Tongue (tissue), 2 donors: Measurements from ENCODE around the gene MOV10. TPM values are rescaled to one million over a fixed set of nuclear protein-coding genes. Genes with fewer than 3 reads are reported as not detected.
"Not testable (repeated sequence)": the region's sequence is repeated elsewhere in the genome, so short reads cannot be mapped to it uniquely, and the experiment has no call there.

Source experiments
- DNase-seq: peaks from one replicate; pipeline ENCODE4 v3.0.0-alpha.2; 2015
- total RNA-seq: library from RNA; depleted of rRNA; stranded (reverse); fragments of >200 nt; gene quantifications from one replicate; pipeline ENCODE4 v1.2.3, GENCODE V29; 2014

The MOV10 gene, protein sequence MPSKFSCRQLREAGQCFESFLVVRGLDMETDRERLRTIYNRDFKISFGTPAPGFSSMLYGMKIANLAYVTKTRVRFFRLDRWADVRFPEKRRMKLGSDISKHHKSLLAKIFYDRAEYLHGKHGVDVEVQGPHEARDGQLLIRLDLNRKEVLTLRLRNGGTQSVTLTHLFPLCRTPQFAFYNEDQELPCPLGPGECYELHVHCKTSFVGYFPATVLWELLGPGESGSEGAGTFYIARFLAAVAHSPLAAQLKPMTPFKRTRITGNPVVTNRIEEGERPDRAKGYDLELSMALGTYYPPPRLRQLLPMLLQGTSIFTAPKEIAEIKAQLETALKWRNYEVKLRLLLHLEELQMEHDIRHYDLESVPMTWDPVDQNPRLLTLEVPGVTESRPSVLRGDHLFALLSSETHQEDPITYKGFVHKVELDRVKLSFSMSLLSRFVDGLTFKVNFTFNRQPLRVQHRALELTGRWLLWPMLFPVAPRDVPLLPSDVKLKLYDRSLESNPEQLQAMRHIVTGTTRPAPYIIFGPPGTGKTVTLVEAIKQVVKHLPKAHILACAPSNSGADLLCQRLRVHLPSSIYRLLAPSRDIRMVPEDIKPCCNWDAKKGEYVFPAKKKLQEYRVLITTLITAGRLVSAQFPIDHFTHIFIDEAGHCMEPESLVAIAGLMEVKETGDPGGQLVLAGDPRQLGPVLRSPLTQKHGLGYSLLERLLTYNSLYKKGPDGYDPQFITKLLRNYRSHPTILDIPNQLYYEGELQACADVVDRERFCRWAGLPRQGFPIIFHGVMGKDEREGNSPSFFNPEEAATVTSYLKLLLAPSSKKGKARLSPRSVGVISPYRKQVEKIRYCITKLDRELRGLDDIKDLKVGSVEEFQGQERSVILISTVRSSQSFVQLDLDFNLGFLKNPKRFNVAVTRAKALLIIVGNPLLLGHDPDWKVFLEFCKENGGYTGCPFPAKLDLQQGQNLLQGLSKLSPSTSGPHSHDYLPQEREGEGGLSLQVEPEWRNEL
- total RNA-seq = 27.5 TPM

DNA sequence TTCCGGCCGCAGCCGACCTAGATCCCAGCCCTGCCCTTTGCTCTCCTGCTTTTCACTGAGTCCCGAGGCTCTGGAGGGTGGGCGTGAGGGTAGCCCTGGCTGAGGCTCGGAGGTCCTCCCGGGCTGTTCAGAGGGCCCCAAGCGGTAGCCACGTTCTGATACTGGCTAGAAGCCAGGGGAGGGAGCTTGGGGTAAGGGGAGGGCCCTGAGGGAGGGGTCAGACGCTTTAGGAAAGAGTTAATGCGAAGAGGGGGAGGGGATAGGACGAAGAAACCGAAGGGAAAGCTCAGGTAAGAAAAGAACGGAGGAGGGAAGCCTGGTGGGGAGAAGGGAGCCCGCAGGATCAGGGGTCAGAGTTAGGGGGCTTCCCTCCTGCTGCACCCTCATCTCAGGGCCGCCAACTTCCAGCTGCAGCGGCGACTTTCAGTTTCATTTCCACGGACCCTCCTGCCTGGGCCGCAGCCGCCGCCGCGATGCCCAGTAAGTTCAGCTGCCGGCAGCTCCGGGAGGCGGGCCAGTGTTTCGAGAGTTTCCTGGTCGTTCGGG lies at the start of gene MOV10:
Gene MOV10, plus strand, starts transcription at position 220 of the 546 bp plus-strand sequence. Its CDS starts 254 bp downstream, at position 474.
- DNase-seq = peak; percentile 86

DNA sequence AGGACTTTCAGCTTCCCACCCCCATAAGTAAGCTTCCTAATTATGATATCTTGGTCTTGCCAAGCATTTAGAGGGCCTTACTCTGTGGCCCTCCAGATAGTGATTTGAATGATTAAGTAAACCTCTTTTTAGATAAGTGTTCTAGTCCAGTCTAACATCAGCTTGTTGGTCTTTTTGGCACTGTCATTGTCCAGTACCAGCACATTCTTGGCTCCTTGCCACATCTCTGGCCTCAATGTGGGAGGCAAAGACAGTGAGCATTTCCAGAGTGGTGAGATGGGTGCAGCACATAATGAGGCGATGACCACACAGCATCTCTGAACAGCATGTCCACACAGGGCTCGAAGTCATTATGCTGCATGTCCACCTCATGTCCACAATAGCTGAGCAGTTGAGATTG lies 48.8 kb upstream of the MOV10 start:
- DNase-seq = no peak

DNA sequence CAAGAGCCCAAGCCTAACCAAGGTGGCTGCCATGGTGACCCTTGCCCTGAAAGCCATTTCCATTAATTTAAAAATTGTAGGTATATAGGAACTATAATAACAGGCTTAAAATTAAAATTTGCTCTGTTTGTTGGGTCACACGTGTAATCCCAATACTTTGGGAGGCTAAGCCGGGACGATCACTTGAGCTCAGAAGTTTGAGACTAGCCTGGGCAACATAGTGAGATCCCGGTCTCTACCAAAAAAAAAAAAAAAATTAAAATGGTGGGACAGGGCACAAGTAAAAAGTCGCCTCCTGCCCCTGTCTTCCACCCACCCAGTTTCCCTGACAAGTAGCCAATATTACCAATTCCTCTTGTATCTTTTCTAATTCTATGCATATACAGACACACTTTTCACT lies 48.3 kb upstream of the MOV10 start:
- DNase-seq = no peak

DNA sequence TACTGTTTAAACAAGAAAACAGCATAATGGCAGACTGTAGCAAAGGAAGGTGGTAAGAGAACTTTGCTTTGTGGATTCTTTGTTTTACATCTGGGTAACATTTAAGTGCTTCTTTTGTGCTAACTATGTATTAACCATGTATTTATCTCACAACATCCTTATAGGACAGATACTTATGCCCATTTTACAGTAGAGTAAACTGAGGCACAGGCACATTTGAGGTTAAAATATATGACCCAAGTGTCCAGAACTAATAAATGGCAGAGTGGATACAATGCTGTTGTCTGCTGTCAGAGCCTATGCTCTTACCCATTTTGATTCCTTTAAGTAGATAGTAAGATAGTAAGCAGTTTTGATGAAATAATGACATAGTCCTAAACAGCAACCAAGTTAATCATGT lies 47.6 kb upstream of the MOV10 start:
- DNase-seq = no peak

DNA sequence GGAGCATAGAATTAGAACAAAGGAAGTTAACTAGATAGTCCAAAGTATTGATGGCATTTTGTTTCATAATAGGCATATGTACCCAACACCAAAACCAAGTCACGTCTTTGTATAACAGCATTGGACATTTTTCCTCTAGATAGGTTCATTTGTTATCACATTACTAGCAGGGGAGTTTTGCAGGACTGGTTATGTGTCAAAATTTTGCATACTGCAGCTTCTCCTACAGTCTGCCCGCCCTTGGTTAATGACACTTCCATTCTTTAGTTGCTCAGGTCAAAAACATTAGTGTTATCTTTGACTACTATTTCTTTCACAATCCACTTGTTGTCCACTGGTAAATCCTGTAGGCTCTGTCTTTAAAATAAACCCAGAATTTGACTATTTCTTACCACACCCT lies 45.9 kb upstream of the MOV10 start:
- DNase-seq = no peak

DNA sequence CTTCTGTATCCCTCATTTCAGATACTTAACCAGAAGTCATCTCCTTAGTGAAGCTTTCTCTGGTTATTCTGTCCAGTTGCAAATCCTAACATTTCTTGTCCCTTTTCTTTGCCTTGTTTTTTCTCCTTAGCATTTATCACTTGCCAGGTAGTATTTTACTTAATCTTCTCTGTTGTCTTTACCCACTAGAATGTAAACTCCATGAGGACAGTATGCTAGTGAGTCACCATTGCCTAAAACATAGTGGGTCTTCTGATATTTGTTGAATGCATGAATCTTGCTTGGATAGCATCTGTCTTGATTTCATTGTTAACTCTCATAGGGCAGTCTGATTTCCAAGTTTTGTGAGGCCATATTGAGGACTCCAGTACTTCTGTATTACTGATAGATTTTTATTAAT lies 45.2 kb upstream of the MOV10 start:
- DNase-seq = no peak

DNA sequence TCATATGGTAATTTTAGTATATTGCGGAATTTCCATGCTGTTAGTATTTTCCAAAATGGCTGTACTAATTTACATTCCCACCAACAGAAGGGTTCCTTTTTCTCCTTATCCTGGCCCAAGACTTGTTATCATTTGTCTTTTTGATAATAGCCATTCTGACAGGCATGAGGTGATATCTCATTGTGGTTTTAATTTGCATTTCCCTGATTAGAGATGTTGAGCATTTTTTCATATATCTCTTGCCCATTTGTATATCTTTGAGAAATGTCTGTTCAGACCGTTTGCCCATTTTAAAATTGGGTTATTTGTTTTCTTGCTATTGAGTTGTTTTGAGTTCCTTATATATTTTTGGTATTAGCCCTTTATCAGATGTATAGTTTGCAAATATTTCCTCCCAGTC lies 40.8 kb upstream of the MOV10 start:
- DNase-seq = no peak

DNA sequence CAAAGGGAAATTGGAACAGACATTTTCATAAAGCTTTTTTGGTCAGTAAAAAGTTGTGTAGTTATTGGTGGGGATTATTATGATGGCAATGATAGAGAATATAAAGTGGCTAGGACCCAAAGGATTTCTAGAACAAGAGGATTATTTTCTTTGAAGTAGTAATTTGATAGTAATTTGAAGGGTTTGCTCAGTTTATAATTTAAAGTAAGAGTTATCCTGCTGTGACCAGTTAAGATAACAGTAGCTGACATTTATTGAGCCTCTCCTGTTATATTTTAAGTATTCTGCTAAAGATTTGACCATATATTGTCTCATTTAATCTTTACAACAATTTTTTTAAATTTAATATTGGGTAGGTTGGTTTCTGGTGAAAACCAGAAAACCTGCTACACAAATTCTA lies 40.1 kb upstream of the MOV10 start:
- no peak for DNase-seq

DNA sequence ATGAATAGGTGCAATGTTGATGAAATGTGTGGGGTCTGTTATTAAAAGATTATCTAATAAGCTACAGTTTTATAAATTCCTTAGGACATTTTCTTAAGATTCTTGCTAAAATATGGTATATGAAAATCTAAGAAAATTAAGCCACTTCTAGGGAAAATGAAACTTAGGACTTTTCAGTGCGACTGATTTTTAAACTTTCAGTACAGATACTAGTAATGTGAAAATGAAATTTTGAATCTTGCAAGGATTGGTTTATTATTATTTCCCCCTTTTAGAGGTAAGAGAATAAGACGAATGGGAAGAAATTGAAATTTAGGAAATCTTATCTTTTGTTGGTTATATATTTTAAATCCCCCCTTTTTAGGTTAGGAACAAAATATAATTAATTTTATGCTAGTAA lies 38.4 kb upstream of the MOV10 start:
- DNase-seq = no peak

DNA sequence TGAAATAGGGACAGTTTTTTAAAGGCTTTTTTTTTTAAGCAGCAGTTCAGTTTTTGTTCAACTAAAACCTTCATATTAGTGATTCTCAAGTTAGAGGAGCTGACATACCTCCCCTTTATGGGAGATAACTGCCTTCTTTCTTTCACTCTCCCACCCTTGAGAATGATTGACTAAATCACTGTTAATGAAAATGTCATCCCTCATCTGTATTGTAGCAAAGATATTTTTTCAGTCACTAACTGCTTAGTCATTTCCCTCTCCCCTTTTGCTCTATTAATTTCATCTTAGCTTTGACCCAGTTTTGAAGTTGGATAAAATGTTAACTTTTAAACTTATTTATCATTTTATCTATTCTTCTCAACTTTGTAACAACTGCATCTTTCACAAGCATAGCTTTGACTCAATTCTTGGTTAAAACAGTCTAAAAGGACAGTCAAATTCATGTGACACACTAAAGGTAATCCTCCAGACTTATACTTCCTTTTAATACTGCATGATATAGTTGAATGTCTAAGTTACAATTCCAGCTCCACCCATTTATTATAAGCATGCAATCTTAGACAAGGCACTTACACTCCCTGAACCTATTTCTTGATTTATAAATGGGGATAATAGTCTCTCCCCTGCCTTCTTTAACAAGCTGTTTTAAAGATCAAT lies 37.7 kb upstream of the MOV10 start:
- no peak for DNase-seq

DNA sequence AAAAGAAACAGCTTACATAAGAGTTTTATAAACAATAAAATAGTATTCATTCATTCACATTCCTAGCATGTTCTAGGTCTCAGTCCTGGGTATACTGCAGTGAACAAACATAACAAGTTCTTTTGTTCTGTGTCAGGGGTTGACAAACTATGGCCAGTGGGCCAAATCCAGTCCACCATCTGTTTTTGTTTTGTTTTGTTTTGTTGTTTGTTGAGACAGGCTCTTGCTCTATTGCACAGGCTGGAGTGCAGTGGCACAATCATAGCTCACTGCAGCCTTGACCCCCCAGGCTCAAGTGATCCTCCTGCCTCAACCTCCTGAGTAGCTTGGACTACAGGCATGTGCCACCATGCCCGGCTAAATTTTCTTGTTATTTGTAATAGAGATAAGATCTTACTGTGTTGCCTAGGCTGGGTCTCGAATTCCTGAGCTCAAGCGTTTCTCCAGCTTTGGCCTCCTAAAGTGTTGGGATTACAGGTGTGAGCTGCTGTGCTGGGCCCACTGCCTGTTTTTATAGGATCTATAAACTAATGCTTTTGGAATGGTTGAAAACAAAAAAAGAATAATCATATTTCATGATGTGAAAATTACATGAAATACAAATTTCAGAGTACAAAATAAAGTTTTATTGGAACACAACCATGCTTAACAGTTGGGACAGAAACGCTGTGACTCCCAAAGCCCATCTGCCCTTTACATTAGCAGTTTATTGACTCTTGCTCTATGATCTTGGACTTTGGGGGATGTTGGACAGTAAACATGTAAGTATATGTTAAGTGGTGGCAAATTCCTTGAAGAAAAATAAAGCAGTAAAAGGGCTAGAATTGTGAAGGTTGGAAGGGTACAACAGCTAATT lies 37.0 kb upstream of the MOV10 start:
- no peak for DNase-seq

DNA sequence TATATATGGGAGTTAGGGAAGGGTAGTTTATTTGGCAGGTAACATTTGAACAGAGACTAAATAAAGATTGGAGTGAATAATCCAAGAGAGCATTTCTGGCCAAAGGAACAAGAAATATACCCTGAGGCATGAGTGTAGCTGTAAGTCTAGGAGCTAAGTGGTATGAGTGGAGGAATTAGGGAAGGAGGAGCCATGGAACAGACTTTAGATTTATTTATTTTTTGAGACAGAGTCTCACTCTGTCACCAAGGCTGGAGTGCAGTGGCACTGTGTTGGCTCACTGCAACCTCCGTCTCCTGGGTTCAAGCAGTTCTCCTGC lies 36.4 kb upstream of the MOV10 start:
- no peak for DNase-seq

DNA sequence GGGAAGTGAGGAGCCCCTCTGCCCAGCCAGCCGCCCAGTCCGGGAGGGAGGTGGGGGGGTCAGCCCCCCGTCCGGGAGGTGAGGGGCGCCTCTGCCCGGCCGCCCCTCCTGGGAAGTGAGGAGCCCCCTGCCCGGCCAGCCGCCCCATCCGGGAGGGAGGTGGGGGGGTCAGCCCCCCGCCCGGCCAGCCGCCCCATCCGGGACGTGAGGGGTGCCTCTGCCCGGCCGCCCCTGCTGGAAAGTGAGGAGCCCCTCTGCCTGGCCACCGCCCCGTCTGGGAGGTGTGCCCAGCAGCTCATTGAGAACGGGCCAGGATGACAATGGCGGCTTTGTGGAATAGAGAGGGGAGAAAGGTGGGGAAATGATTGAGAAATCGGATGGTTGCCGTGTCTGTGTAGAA lies 34.0 kb upstream of the MOV10 start:
- not testable (repeated sequence) for DNase-seq

DNA sequence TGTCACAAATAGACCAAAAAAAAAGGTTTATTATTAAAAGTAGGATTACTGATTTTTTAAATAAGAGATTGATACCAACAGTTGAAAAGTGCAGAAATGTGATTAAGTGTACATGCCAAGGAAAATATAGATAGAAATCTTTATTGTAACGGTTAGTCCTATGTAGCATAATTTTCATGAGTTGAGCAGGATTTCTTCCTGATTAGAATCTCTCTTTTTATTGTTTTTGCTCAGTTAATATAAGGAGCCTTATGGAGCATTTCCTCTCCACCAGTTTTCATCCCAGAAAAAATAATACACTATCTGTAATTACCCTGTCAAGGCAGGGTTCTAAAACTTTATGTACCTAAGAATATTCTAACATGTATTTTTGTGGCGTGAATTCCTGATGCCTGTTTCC lies 31.4 kb upstream of the MOV10 start:
- DNase-seq = no peak

DNA sequence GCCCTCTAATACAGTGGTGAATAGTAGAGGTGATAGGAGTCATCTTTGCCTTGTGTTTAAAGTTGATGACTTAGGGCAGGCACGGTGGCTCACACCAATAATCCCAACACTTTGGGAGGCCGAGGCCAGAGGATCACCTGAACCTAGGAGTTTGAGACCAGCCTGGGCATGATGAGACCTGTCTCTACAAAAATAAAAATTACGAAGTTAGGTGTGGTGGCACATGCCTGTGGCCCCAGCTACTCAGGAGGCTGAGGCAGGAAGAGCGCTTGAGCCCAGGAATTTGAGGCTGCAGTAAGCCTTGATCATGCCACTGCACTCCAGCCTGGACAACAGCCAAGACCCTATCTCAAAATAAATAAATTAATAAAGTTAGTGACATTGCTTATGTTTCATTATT lies 28.2 kb upstream of the MOV10 start:
- DNase-seq = no peak

DNA sequence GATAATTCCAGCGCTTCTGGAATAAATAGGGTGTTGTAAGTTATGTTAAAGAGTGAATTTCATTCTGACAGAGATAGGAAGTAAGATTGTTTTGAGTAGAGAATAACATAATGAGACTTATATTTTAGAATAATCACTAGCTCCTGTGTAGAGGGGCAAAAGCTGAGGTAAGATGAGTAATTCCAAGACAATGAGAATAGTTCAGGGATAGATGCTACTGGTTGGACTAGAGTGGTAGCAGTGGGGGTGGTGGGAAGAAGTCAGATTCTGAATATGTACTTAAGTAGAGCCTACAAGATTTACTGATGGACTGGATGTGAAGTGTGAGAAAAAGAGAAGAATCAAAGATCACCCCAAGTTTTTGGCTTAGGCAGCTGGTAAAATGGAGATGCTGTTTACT lies 23.3 kb upstream of the MOV10 start:
- no peak for DNase-seq

DNA sequence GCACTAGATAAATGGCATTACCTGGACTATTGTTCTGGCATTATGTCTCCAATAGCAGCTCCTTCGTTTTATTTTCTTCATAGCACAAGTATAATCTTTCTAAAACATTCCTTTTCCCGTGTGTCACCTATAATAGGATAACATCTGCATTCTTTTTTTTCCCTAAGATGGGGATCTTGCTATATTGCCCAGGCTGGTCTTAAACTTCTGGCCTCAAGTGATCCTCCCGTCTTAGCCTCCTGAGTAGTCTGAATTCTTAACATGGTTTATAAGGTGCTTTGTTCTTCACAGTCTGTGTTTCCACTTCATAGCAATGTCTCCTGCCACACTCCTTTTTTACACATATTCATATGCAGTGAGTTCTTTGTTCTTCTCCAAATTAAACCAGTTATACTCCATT lies 8.6 kb upstream of the MOV10 start:
- DNase-seq = no peak

DNA sequence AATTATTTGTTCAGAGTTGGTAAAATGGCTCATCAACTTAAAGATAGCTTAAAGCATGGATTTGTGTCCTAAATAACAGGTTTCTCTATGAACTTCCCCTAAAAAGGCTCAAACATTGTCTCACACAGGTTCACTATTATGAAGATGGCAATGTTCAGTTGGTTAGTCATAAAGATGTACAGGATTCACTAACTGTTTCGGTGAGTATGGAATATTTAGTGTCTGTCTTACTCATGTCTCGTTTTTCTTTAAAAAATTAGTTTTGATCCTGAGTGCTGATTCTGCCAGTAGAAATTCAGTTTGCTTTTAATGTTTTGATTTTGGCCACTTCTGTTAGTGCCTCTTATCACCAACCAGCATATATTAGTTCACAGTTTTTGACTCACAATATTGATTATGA lies 7.5 kb upstream of the MOV10 start:
- DNase-seq = no peak

DNA sequence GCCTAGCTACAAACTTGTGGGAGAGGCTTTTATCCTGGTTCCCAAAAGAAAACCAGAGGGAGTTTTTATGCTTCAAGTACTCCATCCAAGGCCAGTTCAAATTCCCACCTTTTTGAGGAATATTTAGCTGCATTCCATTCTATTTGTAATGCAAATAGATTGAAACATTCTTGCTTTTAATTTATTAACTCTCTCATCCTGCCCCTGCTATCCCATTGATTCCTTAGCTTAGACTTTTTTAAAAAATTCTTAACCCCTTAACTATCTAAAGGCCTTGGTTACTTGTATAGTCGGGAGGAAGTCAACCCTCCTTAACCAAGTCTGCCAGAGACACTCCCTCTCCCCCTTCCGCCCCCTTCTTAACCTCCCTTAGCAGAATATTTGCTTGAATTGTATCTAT lies 2.5 kb upstream of the MOV10 start:
- DNase-seq = no peak

DNA sequence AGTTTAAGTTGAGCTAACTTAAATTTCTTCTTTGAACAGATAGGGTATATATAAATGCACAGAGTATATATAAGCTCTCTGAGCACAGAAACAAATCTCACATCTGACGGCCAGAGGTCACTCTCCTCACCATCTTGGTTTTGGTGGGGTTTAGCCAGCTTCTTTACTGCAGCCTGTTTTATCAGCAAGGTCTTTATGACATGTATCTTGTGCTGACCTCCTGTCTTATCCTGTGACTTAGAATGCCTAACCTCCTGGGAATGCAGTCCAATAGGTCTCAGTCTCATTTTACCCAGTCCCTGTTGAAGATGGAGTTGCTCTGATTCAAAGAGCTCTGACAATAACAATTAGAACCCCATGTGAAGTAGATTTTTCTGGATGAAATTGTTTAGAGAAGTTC lies 1.6 kb upstream of the MOV10 start:
- no peak for DNase-seq

DNA sequence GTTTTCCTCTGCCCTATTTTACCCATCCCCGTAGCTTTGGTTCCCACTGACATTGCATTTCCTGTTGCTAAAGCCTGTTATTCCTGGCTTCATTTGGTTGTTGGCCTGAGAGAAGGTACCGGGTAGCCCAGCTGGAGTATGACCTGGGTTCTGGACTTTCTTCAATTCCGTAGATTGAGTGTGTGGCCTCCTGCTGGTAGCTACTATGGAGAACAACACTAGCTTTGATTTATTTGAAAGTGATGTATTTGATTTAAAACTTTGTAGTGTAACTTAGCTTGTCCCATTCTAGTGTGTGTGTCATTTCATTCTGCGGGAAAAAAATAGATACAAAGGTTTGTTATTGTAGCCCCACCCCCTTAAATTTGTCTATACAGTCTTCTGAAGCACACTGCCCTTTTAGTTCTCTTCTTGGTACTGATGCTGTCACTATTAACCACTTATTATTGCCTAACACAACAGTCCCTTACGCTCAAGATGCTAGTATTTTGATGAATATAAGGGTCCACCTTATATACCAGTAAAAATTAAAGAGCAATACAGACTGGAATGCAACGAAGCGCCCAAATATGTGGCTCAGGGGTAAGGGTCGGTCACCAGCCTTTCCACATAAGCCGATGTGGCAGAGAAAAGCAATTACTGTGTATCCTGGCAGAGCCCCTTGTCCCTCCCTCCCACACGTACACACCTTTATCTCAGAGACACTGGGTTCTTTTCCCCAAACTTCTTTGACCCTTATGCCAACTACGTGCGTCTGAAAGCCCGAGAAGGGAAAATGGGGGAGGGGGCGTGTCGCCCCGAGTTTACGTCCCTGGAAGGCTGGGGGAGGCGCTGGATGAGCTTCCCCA lies 643 bp upstream of the MOV10 start:
- peak; percentile 65 for DNase-seq
